OCI-LY7 (cell line): Measurements from ENCODE around the gene NALCN.

Experiments used
- CTCF ChIP-seq: fragments of 200-600 bp; sonication (generic); conservative IDR thresholded peaks from 2 replicates; pipeline ENCODE4 v1.5.1; 2014; ENCODE audit warnings: mild to moderate bottlenecking, antibody characterized with exemption, low read length, moderate library complexity, mixed read lengths
- EZH2phosphoT487 ChIP-seq: fragments of 200-600 bp; sonication (generic); IDR thresholded peaks from 2 replicates; pipeline ENCODE4 v1.6.1; 2018; ENCODE audit warnings: low read depth, borderline replicate concordance, mild to moderate bottlenecking, mixed run types, antibody characterized with exemption, low read length, moderate library complexity, mixed read lengths

- TF ChIP-seq CTCF (no peak), EZH2phosphoT487 (no peak)
Measured at GRCh38 chr13:101190976-101191375, 225.3 kb downstream of the NALCN start.
